GM19328 (cell line): ENCODE data around the gene MAMDC4.
"Not testable (repeated sequence)": the region's sequence is repeated elsewhere in the genome, so short reads cannot be mapped to it uniquely, and the experiment has no call there.

Source experiments
- ATAC-seq: cut with Tn5 transposase; IDR thresholded peaks from one replicate; pipeline ENCODE4 v1.9.1; 2021; ENCODE audit warnings: mild to moderate bottlenecking, moderate library complexity; ENCODE audit not compliant: unreplicated experiment

The MAMDC4 gene

DNA sequence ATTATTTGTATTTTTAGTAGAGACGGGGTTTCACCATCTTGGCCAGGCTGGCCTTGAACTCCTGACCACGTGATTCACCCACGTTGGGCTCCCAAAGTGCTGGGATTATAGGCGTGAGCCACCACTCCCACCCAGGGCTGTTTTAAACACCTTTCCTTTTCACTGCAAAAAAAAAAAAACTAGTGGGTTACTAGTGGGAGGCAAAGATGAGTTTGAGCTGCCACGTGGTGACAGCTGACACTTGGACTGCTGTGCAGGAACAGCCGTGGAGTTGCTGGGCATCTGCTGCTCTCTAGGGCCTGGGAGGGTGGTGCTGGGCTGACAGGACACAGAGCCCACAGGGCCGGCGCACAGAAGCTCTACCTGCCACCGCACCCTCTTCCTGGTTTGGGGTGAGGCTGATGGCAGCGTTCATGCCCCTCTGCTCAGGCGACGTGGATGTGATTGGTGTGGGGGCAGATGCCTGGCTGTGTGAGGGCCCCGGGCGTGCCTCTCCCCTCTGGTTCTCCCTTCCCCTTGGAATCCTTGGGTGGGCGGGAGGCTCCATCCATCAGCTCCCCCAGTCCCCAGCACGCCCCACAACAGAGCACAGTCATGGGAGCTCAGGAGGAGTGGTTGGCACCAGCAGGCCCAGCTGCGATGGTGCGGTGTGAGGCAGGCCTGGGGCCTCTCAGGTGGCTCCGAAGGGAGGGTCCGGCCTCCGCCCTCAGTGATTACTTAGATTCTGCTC lies 27.5 kb upstream of the MAMDC4 start:
- ATAC-seq, result no peak

- ATAC-seq, result no peak
Observed at GRCh38 chr9:136825295-136826187, 26.6 kb upstream of the MAMDC4 start.

DNA sequence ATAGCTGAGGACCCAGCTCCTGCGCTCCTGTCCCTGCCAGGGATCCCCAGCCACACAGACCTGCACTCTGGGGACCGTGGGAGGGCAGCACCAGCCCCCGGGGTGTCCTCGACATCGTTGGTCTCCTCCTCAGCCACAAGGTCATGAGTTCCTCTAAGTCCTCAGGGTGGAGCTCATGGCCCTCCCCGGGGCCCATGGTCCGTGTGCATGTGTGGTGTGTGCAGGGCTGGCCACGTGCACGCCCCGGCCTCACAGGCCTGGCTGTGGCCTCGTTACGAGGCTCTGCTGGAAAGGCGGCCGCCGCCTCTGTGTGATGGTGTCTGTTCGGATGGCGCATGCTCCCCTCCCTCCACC lies 26.0 kb upstream of the MAMDC4 start:
- ATAC-seq, result no peak

GRCh38 chr9:136826703-136827582 lies 25.2 kb upstream of the MAMDC4 start:
- no peak for ATAC-seq

- no peak for ATAC-seq
Observed at GRCh38 chr9:136827794-136828473, 24.2 kb upstream of the MAMDC4 start.

DNA sequence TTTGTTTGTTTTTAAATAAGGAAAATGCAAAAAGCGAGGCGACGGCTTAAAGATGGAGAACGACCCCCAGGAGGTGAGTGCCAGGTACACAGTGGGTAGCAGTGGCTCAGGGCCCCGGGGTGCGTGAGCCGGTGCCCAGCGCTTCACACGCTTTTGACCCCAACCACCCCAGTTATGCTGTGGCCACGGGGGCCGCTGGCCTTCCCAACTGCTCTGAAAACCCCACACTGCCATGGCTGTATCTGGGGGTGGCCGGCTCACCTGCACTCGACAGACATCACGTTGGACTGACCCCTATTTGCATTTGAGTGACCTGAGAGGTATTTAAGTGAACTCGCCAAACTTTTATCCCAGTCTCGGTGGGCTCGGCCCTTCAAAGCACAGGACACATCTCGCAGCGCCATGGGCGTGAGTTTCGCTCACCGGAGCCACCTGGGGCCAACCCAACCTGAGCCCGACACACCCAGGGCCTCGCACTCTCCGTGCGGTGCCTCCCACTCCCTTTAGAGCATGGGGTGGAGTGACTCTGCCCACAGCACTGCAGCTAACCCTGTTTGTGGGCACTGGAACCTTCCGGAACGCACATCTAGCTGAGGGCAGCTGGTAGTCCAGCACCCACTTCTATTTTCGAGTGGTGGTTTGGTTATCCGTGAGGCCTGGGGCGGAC lies 23.5 kb upstream of the MAMDC4 start:
- ATAC-seq, result no peak

DNA sequence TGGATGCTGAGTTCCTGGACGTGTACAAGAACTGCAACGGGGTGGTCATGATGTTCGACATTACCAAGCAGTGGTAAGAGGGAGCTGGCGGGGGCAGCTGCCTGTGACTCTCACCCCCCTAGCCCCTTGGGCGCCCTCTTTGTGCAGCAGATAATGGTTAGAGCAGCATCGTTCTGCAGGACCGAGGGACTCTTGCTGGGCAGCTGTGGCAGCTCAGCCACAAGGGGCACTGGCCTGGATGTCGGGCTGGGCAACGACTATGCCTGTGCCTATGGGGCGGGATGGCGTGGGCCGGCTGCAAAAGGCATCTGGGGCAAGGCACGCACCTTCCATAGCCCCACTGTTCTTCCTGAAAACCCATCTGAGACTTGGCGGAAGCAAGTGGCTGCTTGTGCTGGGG lies 22.7 kb upstream of the MAMDC4 start:
- ATAC-seq, result no peak

DNA sequence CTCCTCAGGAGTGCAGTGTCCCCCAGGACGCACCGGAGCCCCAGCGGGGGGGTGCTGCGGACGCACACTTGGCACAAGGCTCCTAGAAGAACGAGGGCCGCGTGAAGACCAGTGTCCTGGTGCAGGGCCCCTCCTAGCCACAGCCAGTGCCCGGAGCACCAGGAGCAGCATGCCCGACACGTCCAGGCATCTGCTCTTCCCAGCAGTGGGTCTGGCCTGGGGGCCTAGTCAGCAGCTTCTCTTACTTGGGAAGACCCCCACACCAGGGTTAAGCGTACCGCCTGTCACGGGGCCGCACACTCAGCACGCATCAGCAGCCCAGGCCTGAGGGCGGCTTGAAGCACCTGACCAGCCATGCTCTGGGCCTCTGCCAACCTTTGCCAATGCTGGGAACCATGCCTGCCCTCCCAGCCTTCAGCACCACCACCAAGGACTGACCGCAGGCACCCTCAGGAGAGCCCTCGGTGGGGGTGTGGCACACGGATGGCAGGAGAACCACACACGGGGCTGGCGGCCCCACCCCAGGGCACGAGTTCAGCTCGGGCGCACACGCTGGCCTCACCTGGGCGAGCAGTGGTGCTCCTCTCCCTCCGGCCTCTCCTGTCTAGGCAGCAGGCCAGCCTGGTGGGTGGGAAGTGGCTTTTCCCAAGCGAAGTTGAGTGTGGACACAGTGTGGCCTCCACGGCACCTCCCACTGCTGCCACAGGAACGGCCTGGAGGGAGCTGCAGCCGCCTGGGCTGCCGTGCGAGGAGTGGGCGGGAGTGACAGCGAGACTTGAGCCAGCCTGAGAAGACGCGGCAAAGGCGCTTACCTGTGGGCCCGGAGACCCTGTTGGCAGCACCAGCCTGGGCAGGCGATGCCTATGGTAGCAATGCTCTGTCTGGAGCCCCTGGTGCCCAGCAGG lies 21.9 kb upstream of the MAMDC4 start:
- ATAC-seq, result no peak

- no peak for ATAC-seq
Observed at GRCh38 chr9:136831002-136831719, 21.0 kb upstream of the MAMDC4 start.

DNA sequence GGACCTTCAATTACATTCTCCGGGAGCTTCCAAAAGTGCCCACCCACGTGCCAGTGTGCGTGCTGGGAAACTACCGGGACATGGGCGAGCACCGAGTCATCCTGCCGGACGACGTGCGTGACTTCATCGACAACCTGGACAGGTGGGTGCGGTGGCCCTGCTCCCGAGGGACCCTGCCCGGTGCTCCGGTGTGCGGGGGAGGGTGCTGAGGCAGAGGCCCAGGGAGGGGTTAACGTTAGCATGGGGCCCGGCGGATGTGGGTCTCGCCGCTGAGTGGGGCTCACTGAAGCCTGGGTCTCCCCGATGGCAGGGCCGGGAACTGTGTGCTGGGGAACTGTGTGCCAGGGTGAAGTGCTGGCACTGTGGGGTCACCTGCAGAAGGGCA lies 20.4 kb upstream of the MAMDC4 start:
- no peak for ATAC-seq

- ATAC-seq, result no peak
Observed at GRCh38 chr9:136832581-136832980, 19.6 kb upstream of the MAMDC4 start.

GRCh38 chr9:136833381-136834048 lies 18.6 kb upstream of the MAMDC4 start:
- not testable (repeated sequence) for ATAC-seq

GRCh38 chr9:136835162-136835931 lies 16.8 kb upstream of the MAMDC4 start:
- ATAC-seq, result no peak

DNA sequence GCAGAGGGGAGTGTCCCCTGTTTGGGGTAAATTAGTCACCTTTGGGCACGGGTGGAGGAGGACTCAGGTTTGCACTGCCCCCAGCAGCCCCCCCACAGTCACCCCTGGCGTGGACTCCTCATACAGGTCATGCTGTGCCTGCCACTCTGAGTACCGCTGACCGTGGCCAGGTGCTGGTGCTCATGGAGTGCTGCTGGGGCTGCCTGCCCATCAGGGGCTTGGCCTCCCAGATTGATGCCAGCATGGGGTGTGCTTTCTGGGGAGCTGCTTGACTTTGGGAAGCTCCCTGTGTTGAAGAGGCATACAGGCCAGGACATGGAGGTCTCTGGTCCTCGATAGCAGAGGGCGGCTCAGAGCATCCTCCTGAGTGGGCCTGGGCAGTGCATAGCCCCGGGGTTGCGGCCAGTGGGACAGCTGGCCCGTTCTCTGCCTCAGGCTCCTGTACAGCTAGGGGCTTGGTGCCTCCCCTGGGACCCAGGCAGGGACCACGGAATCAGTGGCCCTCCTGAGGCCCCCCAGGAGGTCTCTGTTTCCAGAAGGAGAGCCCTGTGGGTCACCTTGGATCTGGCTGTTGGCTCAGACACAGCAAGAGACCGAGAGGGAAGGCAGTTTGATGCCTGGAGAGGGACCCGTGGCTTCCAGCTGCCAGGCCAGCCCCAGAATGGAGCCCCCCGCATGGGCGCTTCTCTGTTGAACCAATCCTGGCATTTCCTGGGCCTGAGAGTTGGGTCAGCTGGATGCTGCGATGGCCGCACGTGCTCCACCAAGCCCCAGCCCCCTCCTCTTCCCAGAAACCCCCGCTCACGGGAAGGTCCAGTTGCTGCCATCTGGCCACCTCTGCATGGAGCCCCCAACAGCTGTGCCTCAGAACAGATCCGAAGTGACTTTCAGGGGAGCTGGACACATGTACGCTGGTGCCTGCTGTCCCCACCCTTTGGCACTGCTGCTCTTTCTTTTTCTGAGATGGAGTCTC lies 15.9 kb upstream of the MAMDC4 start:
- no peak for ATAC-seq

DNA sequence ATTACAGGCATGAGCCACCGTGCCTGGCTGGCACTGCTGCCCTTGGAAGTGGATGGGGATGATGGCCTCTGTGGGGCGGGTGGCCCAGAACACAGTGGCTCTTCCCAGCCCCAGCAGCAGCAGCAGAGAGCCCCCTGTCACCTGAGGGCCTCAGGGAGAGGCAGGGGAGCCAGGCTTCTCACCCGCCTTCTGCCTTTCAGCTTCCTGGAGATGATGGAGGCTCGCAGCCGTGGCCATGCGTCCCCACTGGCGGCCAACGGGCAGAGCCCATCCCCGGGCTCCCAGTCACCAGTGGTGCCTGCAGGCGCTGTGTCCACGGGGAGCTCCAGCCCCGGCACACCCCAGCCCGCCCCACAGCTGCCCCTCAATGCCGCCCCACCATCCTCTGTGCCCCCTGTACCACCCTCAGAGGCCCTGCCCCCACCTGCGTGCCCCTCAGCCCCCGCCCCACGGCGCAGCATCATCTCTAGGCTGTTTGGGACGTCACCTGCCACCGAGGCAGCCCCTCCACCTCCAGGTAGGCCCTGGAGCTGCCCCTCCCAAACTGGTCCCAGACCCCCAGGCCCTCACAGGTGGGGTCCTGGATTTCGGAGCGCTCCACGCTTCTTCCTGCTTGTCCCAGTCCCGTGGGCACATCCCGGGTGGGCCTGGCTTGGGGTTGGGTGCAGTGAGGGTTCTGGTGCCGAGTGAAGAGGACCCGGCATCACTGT lies 14.8 kb upstream of the MAMDC4 start:
- no peak for ATAC-seq
